ENCODE measurements around the gene RAB21.
"Not testable (repeated sequence)": the region's sequence is repeated elsewhere in the genome, so short reads cannot be mapped to it uniquely, and the experiment has no call there.

The RAB21 gene

GRCh38 chr12:71810921-71811320, 56.3 kb downstream of the RAB21 start:
- no peaks in the 10 kb centered on the region for H3K9me3 Mint-ChIP-seq
- H3K4me3 Mint-ChIP-seq: no peak overlapping the region
- peaks cover 26% of the 10 kb centered on the region for H3K27me3 Mint-ChIP-seq (ENCODE audit: low read depth, poor library complexity)
- DNase-seq: no peak
- no peaks in the 10 kb centered on the region for H3K36me3 Mint-ChIP-seq (ENCODE audit: low read depth)
- no peak for TF ChIP-seq CTCF (IDR thresholded peaks at IDR 0.05)
- H3K27ac Mint-ChIP-seq: no peak overlapping the region
- no peaks in the 10 kb centered on the region for H3K4me1 Mint-ChIP-seq

GRCh38 chr12:71815242-71815641, 60.6 kb downstream of the RAB21 start:
- H3K4me3 Mint-ChIP-seq; H3K36me3 Mint-ChIP-seq (ENCODE audit: low read depth); H3K27ac Mint-ChIP-seq; H3K4me1 Mint-ChIP-seq; H3K9me3 Mint-ChIP-seq; DNase-seq: not testable (repeated sequence)
- H3K27me3 Mint-ChIP-seq (ENCODE audit: low read depth, poor library complexity): peaks cover 19% of the 10 kb centered on the region

- H3K9me3 Mint-ChIP-seq; H3K36me3 Mint-ChIP-seq (ENCODE audit: low read depth); H3K27ac Mint-ChIP-seq; DNase-seq; H3K4me3 Mint-ChIP-seq; H3K4me1 Mint-ChIP-seq: not testable (repeated sequence)
- peaks cover 13% of the 10 kb centered on the region for H3K27me3 Mint-ChIP-seq (ENCODE audit: low read depth, poor library complexity)
Observed at GRCh38 chr12:71822088-71822487, 67.4 kb downstream of the RAB21 start.

DNA sequence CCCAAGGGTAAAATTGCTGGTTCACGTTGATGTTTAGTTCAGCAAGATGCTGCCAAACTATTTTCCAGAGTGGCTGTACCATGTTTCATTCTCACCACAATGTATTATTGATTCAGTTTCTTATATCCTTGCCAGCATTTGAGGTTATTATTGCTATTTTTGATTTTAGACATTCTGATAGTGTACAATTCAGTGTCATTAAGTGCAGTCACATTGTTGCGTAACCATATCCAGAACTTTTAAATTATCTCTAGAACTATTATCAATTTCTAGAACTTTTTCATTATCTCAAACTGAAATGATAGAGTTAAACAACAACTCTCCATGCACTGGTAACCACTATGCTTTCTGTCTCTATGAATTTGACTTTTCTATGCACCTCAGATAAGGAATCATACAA, 74.2 kb downstream of the RAB21 start:
- Mint-ChIP-seq H3K9me3 (no peaks in the 10 kb centered on the region), H3K27ac (no peak overlapping the region), H3K4me1 (no peaks in the 10 kb centered on the region), H3K36me3 (ENCODE audit: low read depth) (no peaks in the 10 kb centered on the region), H3K27me3 (ENCODE audit: low read depth, poor library complexity) (peaks cover 30% of the 10 kb centered on the region), H3K4me3 (no peak overlapping the region)
- no peak for TF ChIP-seq CTCF (IDR thresholded peaks at IDR 0.05)
- no peak for DNase-seq

GRCh38 chr12:71837356-71837755, 82.7 kb downstream of the RAB21 start:
- peaks cover 34% of the 10 kb centered on the region for H3K27me3 Mint-ChIP-seq (ENCODE audit: low read depth, poor library complexity)
- DNase-seq: no peak
- peaks cover 3% of the 10 kb centered on the region for H3K9me3 Mint-ChIP-seq
- H3K4me1 Mint-ChIP-seq: peaks cover 25% of the 10 kb centered on the region
- no peaks in the 10 kb centered on the region for H3K36me3 Mint-ChIP-seq (ENCODE audit: low read depth)
- no peak overlapping the region for H3K27ac Mint-ChIP-seq
- no peak for TF ChIP-seq CTCF (IDR thresholded peaks at IDR 0.05)
- no peak overlapping the region for H3K4me3 Mint-ChIP-seq

- no peak for DNase-seq
- no peaks in the 10 kb centered on the region for H3K36me3 Mint-ChIP-seq (ENCODE audit: low read depth)
- no peak overlapping the region for H3K4me3 Mint-ChIP-seq
- peaks cover 27% of the 10 kb centered on the region for H3K27me3 Mint-ChIP-seq (ENCODE audit: low read depth, poor library complexity)
- H3K27ac Mint-ChIP-seq: no peak overlapping the region
- H3K9me3 Mint-ChIP-seq: peaks cover 3% of the 10 kb centered on the region
- H3K4me1 Mint-ChIP-seq: peaks cover 25% of the 10 kb centered on the region
- no peak for TF ChIP-seq CTCF (IDR thresholded peaks at IDR 0.05)
Observed at GRCh38 chr12:71838231-71838630, 83.6 kb downstream of the RAB21 start.

GRCh38 chr12:71838676-71839075, 84.0 kb downstream of the RAB21 start:
- no peak overlapping the region for H3K4me3 Mint-ChIP-seq
- no peak overlapping the region for H3K27ac Mint-ChIP-seq
- no peaks in the 10 kb centered on the region for H3K36me3 Mint-ChIP-seq (ENCODE audit: low read depth)
- peaks cover 25% of the 10 kb centered on the region for H3K4me1 Mint-ChIP-seq
- TF ChIP-seq CTCF (IDR thresholded peaks at IDR 0.05): no peak
- peaks cover 27% of the 10 kb centered on the region for H3K27me3 Mint-ChIP-seq (ENCODE audit: low read depth, poor library complexity)
- peaks cover 3% of the 10 kb centered on the region for H3K9me3 Mint-ChIP-seq
- no peak for DNase-seq
